H54 (cell line): ENCODE measurements around the gene ENTPD3.
"Not testable (repeated sequence)": the region's sequence is repeated elsewhere in the genome, so short reads cannot be mapped to it uniquely, and the experiment has no call there.

Experiments used
- DNase-seq: peaks from one replicate; pipeline ENCODE4 v3.0.0; 2011; ENCODE audit warnings: low spot score, mixed read lengths; ENCODE audit not compliant: insufficient read length
- FAIRE-seq: peaks from 3 replicates; lab custom pipeline; 2011; peaks lifted over from hg19 to GRCh38; lab: Jason Lieb, UNC
- POLR2A ChIP-seq: IDR thresholded peaks from 2 replicates; pipeline ENCODE4 v1.6.1; 2011; ENCODE audit warnings: low read depth, mild to moderate bottlenecking, low read length

ENTPD3 gene

DNA sequence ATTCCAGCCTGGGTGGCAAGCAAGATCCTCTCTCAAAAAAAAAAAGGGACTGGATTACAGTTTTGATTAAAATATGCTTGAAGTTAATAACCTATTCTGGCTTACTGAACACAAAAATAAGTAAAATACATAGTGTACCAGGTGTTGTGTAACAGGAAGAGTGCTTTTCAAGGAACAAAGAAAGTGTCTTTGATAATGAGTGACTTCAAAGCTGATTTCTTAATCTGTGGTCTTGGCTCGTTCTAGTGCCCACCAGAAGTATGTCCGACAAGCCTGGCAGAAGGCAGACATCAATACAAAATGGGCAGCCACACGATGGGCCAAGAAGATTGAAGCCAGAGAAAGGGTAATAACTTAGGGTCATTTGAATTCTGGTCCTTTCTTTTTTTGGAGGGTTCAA lies 74.2 kb downstream of the ENTPD3 start:
- FAIRE-seq: no peak
- no peak for DNase-seq
- no peak for TF ChIP-seq POLR2A

DNA sequence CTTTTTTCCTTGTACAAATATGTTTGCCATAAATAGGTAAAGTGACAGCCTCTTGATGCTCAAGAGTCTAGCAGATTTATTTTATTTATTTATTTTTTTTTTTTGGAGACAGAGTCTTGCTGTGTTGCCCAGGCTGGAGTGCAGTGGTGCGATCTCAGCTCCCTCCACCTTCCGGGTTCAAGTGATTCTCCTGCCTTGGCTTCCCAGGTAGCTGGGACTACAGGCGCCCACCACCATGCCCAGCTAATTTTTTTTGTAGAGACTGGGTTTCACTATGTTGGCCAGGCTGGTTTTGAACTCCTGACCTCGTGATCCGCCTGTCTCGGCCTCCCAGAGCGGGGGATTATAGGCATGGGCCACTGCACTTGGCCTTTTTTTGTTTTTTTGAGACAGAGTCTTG lies 75.9 kb downstream of the ENTPD3 start:
- not testable (repeated sequence) for DNase-seq, FAIRE-seq

DNA sequence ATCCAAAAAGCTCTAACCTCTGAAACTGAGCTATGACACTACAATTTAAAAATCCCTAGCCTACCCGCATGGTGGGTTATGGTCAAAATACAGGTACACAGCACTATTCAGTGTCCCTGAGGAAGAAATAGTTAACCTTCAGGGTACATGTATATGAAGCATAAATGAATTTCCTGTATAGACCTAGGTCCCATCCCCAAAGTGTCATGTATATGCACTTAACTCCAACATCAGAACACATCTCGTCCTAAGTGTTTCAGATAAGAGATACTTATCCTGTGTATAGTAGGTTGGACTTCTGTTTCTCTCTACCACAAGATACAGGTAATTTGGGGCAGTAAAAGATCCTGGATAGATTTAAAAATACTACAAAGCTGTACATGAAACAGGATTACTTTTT lies 76.6 kb downstream of the ENTPD3 start:
- FAIRE-seq (no peak), DNase-seq (no peak)
- TF ChIP-seq POLR2A: no peak

DNA sequence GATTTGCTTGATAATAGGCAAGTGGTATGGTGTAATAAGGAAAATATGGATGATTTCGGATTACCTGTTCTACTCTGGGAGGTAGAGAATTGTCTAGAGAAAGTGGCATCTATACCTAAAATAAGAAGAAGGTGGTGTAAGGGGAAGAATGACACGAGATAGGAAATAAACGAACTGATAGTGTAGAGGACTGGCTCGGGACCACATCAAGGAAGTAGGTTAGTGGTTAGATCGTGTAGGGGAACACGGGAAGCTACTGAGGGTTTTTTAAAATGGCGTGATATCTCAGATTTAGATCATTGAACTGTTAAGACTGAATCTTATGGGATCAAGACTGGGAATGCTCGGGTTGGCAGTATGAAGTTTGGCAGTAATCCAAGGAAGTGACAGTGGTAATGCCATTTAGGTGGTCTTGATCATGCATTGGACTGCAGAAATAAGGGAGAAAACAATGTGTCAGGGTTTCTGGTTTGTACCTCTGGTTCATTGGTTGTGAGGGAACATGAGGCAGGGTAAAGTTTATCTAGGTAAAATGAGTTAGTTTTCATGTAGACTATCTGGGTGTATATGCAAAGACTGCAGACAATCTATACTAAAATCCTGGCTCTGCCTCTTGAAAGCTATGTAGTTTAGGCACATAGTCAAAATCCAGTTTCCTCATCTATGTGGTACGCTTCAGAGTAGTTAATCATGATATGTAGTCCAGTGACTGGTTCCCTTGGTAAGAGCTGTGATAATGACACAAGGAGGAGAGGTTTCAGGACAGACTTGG lies 77.5 kb downstream of the ENTPD3 start:
- TF ChIP-seq POLR2A: no peak
- no peak for DNase-seq
- FAIRE-seq: no peak

DNA sequence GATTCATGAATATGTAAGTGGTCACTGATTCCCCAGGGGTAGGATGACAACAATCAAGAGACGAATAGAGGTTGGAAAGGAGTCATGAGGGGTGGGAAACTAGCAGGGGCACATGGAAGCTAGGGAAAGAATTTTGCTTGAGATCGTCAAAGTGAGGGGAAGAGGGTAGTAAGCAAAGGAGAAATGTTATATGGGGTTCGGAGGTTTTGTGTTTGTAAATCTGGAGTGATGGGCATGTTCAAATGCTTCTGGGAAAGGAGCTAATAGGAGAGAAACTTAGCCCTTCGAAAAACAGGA lies 78.1 kb downstream of the ENTPD3 start:
- TF ChIP-seq POLR2A: no peak
- FAIRE-seq (no peak), DNase-seq (no peak)

DNA sequence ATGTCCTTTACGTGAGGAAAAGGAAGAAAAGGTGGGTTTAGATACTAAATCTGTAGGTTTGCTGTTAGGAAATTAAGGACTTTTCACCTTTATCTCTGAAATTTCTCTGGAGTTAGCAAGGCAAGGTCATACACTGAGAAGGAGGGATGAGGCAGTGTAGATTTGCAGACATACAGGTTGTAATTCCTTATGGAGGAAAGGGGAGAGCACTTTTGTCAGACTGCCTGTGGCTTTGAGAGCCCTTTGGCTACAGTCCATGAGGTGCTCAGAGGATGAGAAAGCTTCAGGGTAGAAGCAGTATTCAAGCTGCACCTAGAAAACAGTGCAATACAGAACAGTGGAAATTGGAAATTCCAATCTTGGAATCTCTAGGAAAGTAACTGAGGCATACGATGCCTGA lies 78.5 kb downstream of the ENTPD3 start:
- FAIRE-seq (no peak), DNase-seq (no peak)
- TF ChIP-seq POLR2A: no peak

DNA sequence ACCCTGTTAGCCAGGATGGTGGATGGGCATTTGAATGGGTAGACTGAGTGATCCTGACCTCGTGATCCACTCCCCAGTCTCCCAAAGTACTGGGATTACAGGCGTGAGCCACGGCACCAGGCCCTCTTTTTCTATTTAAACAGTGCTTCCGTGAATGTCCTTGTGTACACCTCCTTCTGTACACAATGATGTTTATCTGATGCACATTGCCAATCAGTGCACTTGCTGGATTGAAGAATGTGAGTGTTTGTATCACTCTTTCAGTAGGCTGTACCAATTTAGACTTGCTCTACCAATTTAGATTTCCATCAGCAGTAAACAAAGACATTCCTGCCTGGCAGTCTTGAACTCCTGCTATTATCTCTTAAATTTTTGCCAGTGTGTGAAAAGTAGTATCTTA lies 81.0 kb downstream of the ENTPD3 start:
- no peak for FAIRE-seq
- no peak for DNase-seq
- TF ChIP-seq POLR2A: no peak

DNA sequence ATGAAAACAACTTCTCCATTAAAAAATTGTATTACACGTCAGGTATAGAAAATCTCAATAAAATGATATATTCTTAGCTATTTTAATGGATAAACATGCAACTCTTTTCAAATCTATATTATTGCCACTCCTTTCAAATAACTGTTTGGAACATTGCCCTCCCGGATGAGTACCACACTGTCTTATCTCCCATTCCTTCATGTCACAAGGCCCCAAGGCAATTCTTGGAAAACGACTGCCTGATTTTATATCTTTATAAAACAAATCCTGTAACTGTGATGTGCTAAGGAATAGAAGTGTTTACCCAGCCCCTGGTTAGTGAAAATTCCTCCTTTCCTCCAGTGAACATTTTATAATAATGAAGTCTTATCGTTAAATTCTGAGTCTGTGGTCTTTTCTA lies 83.7 kb downstream of the ENTPD3 start:
- DNase-seq (no peak), FAIRE-seq (no peak)
- no peak for TF ChIP-seq POLR2A

DNA sequence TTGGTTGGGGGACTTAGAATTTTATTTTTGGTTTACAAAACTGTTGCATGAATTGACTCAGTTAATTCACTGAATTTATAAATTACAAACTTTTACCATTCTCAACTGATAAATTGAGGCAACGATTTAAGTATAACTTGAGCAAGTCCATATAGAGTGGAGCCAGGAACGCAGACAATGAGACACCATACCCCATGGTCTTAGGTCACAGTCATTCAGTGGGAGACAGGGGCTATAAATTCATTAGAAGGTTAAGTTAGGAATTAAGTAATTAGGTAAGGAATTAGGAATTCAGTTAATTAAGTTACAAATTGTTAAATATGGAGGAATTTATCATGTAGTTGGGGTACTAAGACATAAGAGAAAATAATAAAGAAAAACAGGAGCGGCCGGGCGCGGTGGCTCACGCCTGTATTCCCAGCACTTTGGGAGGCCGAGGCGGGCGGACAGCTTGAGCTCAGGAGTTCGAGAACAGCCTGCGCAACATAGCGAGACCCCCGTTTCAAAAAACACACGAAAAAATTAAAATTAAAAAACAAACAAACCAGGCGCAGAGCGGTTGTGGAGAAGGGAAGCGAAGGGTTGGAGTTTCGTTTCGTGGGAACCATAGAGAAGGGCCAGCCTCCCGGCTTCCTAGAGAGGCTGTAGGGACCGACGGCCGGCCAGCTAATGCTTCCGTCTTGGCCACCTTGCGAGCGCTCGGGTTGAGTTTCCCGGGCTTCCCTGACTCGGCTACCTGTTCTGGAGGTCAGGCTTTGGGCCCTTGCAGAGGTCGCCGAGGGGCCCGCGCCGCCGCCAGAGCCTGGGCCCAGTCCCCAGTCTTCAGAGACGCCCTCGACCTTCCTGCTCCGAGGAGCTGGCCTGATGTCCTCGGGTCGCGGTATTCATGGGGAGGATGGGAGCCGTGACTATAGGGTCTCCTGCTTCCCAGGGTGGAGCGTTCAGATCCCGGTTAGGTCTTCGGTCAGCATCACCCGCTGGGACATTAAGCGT lies 89.8 kb downstream of the ENTPD3 start, which contains the start of gene ZNF619:
Gene ZNF619 (plus strand): TSS at position 645 of the 993 bp plus-strand sequence. CDS start 858 bp downstream, outside the sequence.
- DNase-seq: peak; percentile 62
- FAIRE-seq: peak; percentile 67
- no peak for TF ChIP-seq POLR2A

DNA sequence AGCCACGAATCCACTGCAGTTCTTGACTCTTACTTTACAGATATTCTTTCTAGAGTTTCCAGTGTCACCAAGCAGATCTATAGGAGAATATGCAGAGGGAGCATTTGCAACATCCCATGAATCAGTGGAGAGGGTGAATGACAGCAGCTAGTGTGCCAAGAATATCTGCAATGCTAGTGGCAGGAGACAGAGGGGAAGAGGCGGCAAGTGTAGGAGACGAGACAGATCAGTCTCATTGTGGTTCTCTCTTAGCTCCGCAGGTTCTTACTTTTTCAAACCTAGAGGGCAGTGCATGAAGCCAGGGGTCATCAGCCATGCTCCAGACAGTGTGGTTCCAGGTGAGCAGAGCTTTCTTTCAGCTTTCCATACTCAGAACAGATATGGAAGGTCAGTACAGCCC lies 90.7 kb downstream of the ENTPD3 start:
- no peak for TF ChIP-seq POLR2A
- FAIRE-seq (no peak), DNase-seq (no peak)
